ENCODE measurements around the gene TDRD10. TPM values are rescaled to one million over a fixed set of nuclear protein-coding genes. Genes with fewer than 3 reads are reported as not detected.

Gene TDRD10
- total and polyA plus RNA-seq, 2 experiments from 2014 or later: 0.29 TPM; not detected in 1

- Histone ChIP-seq H3K4me3 (no peak overlapping the region), H3F3A (replicated peaks; ENCODE audit: low read depth) (no peaks in the 10 kb centered on the region), H3K27ac (ENCODE audit: low read depth) (no peak overlapping the region), H3K79me2 (replicated peaks; ENCODE audit: insufficient read depth) (no peaks in the 10 kb centered on the region), H3K27me3 (ENCODE audit: insufficient read depth) (no peaks in the 10 kb centered on the region), H3K36me3 (ENCODE audit: insufficient read depth) (no peaks in the 10 kb centered on the region), H4K20me1 (replicated peaks; ENCODE audit: insufficient read depth) (no peaks in the 10 kb centered on the region), H3K9me2 (ENCODE audit: insufficient read depth) (peaks cover 9% of the 10 kb centered on the region; the same call in 1 of the 2 replicates), H3K4me1 (ENCODE audit: insufficient read depth) (peaks cover 15% of the 10 kb centered on the region), H3K4me2 (no peak overlapping the region), H2AFZ (peak overlapping the region; percentile 87)
- TF ChIP-seq ZNF462 (CRISPR knock-in tag; IDR thresholded peaks at IDR 0.05) (no peak), CTCF (conservative IDR thresholded peaks at IDR 0.05; ENCODE audit: low read depth in 2 of 2) (0 out of 4 replicates have a peak, but pooled peaks of 1 of the 2 experiments have one; percentile 17)
- Mint-ChIP-seq H3K36me3 (ENCODE audit: low read depth) (no peaks in the 10 kb centered on the region), H3K27me3 (ENCODE audit: insufficient read depth, low read depth, poor library complexity) (peaks cover 12% of the 10 kb centered on the region), H3K9me3 (no peaks in the 10 kb centered on the region), H3K4me3 (no peak overlapping the region), H3K4me1 (peaks cover 15% of the 10 kb centered on the region), H3K27ac (no peak overlapping the region)
- DNase-seq (ENCODE audit: low spot score) (peak; percentile 38), ATAC-seq (peak; percentile 67)
Measured at GRCh38 chr1:154488922-154489321, 13.1 kb upstream of the TDRD10 start.

GRCh38 chr1:154489695-154490274, 12.2 kb upstream of the TDRD10 start:
- H3K9me3 Mint-ChIP-seq: no peaks in the 10 kb centered on the region
- no peak overlapping the region for H3K27ac ChIP-seq (ENCODE audit: low read depth)
- no peaks in the 10 kb centered on the region for H3K36me3 Mint-ChIP-seq (ENCODE audit: low read depth)
- H3K4me3 Mint-ChIP-seq: no peak overlapping the region
- H3F3A ChIP-seq (replicated peaks; ENCODE audit: low read depth): no peaks in the 10 kb centered on the region
- H3K9me2 ChIP-seq (ENCODE audit: insufficient read depth): peaks cover 9% of the 10 kb centered on the region; the same call in 1 of the 2 replicates
- H3K4me3 ChIP-seq: no peak overlapping the region
- H3K4me2 ChIP-seq: no peak overlapping the region
- H3K27me3 Mint-ChIP-seq (ENCODE audit: insufficient read depth, low read depth, poor library complexity): peaks cover 12% of the 10 kb centered on the region
- no peaks in the 10 kb centered on the region for H4K20me1 ChIP-seq (replicated peaks; ENCODE audit: insufficient read depth)
- no peak overlapping the region for H2AFZ ChIP-seq
- H3K4me1 ChIP-seq (ENCODE audit: insufficient read depth): peaks cover 16% of the 10 kb centered on the region
- no peak overlapping the region for H3K27ac Mint-ChIP-seq
- ATAC-seq: no peak
- H3K36me3 ChIP-seq (ENCODE audit: insufficient read depth): no peaks in the 10 kb centered on the region
- H3K27me3 ChIP-seq (ENCODE audit: insufficient read depth): no peaks in the 10 kb centered on the region
- peaks cover 15% of the 10 kb centered on the region for H3K4me1 Mint-ChIP-seq
- no peaks in the 10 kb centered on the region for H3K79me2 ChIP-seq (replicated peaks; ENCODE audit: insufficient read depth)
- DNase-seq (ENCODE audit: low spot score): no peak
- TF ChIP-seq EZH2phosphoT487 (IDR thresholded peaks at IDR 0.05; ENCODE audit: unreplicated experiment): no peak
- TF ChIP-seq JUNB (IDR thresholded peaks at IDR 0.05; ENCODE audit: unreplicated experiment): no peak
- TF ChIP-seq REST (IDR thresholded peaks at IDR 0.05; ENCODE audit: unreplicated experiment): no peak
- no peak for TF ChIP-seq CREB1 (CRISPR knock-in tag; IDR thresholded peaks at IDR 0.05; ENCODE audit: low read depth)
- TF ChIP-seq NANOG (IDR thresholded peaks at IDR 0.05; ENCODE audit: borderline replicate concordance): no peak
- TF ChIP-seq STAT1 (IDR thresholded peaks at IDR 0.05; ENCODE audit: unreplicated experiment): no peak
- no peak for TF ChIP-seq ZNF331 (CRISPR knock-in tag; IDR thresholded peaks at IDR 0.05; ENCODE audit: low read depth)

Data from GM23338 (cell line).